NOMO-1 treated with dmso at 0.1 percent for 144 hours (cell line): ENCODE data around the gene DVL1.
A peak's percentile ranks its signal among the peaks of the same experiment; 100 is the strongest.
"Not testable (repeated sequence)": the region's sequence is repeated elsewhere in the genome, so short reads cannot be mapped to it uniquely, and the experiment has no call there.

ENCODE experiments used
- DNase-seq: peaks from one replicate; lab custom pipeline; 2025; ENCODE audit not compliant: unreplicated experiment; lab: John Stamatoyannopoulos, UW

Gene DVL1

DNA sequence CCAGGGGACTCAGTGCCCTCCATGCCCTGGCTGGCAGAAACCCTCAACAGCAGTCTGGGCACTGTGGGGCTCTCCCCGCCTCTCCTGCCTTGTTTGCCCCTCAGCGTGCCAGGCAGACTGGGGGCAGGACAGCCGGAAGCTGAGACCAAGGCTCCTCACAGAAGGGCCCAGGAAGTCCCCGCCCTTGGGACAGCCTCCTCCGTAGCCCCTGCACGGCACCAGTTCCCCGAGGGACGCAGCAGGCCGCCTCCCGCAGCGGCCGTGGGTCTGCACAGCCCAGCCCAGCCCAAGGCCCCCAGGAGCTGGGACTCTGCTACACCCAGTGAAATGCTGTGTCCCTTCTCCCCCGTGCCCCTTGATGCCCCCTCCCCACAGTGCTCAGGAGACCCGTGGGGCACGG, 21.0 kb downstream of the DVL1 start:
- DNase-seq, result no peak

GRCh38 chr1:1327291-1327690, 21.9 kb downstream of the DVL1 start:
- DNase-seq, result no peak

- no peak for DNase-seq
Measured at GRCh38 chr1:1326075-1326605, 23.1 kb downstream of the DVL1 start.

GRCh38 chr1:1325288-1326074, 23.7 kb downstream of the DVL1 start:
- DNase-seq, result no peak

- peak; percentile 85 for DNase-seq
Measured at GRCh38 chr1:1324524-1325287, 24.5 kb downstream of the DVL1 start, which contains the start of the genes CPTP and INTS11. CPTP (plus strand) TSS chr1:1324802; CDS start chr1:1326911, 2,109 bp downstream. INTS11 (minus strand) TSS chr1:1324660; CDS start chr1:1324608, 52 bp downstream.

DNA sequence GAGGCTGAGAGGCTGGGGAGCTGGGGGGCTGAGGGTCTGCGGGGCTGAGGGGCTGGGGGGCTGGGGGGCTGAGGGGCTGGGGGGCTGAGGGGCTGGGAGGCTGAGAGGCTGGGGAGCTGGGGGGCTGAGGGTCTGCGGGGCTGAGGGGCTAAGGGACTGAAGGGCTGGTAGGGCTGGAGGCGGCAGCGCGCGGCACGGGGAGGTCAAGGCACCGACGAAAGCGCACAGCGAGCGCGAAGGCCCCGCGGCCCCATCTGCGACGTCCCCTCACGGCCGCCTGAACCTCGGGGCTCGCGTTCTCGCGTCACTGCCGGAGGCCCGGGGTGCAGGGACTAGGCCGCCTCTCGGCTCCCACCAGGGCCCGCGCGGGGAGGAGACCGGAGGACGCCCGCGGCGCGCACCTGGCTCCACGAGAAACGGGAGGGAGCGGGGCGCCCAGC, 25.1 kb downstream of the DVL1 start:
- no peak for DNase-seq

- no peak for DNase-seq
Measured at GRCh38 chr1:1322952-1323351, 26.3 kb downstream of the DVL1 start.

GRCh38 chr1:1322418-1322817, 26.8 kb downstream of the DVL1 start:
- DNase-seq, result no peak

- DNase-seq, result no peak
Measured at GRCh38 chr1:1321477-1321876, 27.7 kb downstream of the DVL1 start.

GRCh38 chr1:1320666-1321448, 28.4 kb downstream of the DVL1 start:
- no peak for DNase-seq

DNA sequence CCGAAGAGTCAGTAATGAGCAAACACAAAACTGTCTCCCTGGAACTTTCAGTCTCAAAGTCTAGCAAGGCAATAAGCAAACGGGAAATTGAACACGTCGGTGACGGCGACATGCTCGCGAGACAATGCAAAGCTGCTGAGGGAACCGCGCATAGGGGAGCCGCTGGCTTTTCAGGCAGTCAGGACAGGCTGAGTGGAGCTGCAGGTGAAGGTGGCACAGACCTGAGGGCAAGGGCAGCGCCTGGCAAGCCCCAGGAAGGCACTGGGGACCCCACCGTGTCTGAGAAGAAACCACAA, 29.6 kb downstream of the DVL1 start:
- DNase-seq, result no peak

GRCh38 chr1:1318777-1319645, 30.2 kb downstream of the DVL1 start:
- no peak for DNase-seq

DNA sequence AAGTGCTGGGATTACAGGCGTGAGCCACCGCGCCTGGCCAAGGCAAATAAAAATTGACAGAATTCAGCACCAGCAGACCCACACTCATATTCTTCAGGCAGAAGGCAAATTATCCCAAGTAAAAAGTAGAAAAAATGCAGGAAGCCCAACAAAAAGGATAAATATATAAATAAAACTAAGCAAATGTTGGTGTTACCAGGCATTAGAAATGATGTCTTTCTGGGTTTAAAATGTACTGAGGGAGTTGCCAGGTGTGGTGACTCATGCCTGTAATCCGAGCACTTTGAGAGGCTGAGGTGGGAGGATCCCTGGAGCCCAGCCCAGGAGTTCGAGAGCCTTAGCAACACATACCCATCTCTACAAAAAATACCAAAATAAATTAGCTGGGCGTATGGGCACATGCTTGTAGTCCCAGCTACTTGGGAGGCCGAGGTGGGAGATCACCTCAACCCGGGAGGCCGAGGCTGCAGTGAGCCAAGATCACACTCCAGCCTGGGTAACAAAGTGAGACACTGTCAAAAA, 31.0 kb downstream of the DVL1 start:
- DNase-seq, result no peak

DNA sequence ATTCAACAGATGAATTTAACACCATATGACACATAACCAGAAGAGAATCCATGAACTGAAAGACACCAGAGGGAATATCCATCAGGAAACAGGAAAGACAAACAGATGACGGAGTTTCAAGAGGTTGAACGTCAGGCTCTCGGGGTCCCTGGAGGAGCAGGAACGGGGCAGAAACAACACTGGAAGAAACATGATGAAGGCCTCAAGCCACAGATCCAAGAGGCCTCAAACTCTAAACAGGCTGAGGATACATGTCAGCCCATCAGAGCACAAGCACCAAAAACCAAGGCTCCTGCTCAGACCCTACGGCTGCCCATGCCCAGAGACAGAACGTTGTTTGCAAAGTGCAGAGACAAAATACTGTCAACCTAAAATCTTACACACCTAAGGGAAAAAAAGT, 31.8 kb downstream of the DVL1 start:
- DNase-seq, result no peak

- DNase-seq, result not testable (repeated sequence)
Measured at GRCh38 chr1:1316199-1316598, 33.0 kb downstream of the DVL1 start.

DNA sequence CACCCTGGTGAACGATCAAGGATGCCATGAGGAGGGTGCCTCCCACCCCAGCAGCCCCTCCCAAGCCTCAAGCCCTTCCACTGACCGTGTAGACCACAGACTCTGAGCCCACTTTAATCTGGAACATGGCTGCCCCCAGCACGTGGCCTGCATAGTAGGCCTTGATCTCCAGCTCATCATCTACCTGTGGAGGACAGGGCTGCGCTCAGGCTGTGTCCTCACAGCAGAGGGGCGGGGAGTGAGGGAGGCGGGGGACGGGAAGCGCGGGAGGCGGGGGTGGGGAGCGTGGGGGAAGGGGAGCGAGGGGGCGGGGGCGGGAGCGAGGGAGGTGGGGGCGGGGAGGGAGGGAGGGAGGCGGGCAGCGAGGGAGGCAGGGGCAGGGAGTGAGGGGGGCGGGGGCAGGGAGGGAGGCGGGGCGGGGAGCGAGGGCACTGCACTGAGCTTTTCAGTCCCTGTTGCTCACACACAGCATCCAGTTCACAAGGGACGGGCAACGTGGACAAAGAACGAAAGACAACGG, 33.7 kb downstream of the DVL1 start:
- DNase-seq, result no peak

DNA sequence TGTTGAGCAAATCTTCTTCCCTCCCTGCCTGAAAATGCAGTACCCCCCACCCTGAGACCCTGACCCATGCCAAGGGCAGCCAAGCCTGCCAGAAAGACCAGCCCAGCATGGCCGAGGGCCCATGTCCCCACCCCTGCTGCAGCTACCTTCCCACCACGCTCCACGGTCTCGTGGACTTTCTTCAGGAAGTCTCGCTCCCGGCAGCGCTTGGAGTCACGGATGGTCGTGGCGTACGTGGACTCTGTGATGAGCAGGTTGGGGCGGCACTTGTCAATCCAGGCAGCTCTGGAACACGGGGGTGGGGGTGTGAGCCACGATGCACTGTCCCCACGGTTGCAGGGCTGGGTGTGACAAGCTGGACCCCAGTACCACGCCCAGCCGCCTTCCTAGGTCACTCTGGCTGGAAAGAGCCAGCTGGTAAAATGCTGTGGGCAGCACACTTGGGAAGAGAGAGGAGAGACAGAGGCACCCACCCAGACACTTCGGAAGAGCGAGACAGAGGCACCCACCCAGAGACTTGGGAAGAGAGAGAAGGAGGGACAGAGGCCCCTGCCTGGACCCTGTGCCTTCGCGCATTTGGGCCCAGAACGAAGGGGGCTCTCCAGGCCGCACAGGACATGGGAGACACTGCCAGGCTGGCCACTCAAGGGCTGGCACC, 34.4 kb downstream of the DVL1 start:
- DNase-seq, result no peak

- no peak for DNase-seq
Measured at GRCh38 chr1:1314237-1314586, 35.0 kb downstream of the DVL1 start.

GRCh38 chr1:1313500-1314236, 35.5 kb downstream of the DVL1 start:
- DNase-seq, result no peak
